GM18519 (cell line): ENCODE results near the gene PCNA.

Experiments
- ATAC-seq: cut with Tn5 transposase; IDR thresholded peaks from one replicate; pipeline ENCODE4 v1.9.1; 2021; ENCODE audit warnings: mild to moderate bottlenecking, moderate library complexity; ENCODE audit not compliant: unreplicated experiment, low FRiP score

Gene PCNA

DNA sequence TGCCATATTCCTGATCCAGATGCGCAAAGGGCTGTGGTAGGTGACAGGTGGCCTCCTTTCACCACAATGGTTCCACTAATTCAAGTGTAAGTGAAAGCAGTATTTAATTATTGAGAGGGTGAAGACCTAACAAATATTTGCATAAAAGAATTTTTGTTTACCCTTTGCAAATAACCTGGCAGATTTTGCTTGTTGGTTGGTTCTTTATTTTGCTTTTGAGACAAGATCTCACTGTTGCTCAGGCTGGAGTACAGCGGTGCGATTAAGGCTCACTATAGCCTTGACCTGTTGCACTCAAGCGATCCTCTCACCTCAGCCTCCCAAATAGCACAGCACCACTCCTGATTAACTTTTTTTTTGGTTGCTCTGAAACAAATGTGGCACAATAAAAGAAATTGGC, 49.2 kb downstream of the PCNA start:
- no peak for ATAC-seq

DNA sequence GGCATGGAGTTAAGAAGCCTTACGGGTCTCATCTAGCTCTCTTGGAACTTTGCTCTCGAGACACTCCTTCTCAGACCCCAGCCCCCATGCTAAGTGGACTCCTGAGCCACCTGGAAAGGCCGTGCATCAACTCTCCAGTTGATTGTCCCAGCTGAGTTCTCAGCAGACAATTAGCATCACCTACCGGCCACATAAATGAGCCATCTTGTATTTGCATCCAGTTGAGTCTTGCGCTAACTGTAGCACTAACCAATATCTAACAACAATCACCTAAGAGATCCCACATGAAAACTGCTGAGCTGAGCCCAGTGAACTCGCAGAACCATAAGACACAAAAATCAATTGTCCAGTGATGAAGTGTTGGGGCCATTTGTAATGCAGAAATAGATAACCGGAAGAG, 49.7 kb downstream of the PCNA start:
- ATAC-seq, result no peak

DNA sequence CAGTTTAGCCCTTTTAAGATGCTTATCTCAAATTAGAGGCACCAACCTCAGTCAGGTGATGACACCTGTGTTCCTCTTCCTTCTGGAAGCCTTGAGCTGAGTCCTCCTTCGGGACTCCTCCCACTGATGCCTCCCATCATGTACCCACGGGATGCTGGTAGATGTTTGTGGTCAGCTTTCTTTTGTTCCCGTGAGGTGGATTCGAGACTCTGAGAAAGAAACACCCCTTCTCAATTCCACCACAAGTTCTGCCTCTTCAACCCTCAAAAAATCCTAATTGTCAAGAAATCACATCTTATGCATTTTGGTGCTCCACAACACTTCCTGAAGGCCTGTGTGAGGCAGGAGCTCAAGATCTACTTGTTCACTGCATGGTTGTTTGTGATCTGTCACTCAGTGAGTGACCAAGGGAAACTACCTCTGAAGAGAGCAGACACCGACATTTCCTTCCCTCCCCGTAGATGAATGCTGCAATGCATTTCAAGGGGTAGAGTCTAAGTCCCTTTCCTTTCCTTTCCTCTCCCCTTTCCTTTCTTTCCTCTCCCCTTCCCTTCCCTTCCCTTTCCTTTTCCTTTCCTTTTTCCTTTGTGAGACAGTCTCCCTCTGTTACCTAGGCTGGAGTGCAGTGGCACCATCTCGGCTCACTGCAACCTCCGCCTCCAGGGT, 50.5 kb downstream of the PCNA start:
- ATAC-seq, result no peak

DNA sequence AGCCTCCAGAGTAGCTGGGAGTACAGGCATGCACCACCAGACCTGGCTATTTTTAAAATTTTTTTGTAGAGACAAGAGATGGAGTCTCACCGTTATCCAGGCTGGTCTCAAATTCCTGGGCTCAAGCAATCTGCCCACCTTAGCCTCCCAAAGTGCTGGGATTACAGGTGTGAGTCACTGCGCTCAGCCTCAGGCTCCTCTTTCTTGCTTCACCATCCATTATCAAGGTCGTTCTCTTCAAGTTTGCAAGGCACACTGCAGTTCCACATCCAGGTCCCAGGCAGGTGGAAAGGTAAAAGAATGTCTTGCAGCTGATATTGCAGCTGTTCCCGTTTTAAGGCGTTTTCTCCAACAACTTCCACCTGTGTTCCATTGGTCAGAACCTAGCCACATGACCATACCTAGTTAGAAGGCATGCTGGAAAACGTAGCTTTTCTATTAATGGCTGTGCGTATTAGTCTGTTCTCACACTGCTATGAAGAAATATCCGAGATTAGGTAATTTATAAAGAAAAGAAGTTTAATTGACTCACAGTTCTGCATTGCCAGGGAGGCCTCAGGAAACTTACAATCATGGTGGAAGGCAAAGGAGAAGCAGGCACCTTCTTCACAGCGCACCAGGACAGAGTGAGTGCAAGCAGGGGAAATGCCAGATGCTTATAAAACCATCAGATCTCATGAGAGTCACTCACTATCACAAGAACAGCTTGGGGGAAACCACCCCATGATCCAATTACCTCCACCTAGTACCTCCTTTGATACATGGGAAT, 51.7 kb downstream of the PCNA start:
- ATAC-seq, result no peak

DNA sequence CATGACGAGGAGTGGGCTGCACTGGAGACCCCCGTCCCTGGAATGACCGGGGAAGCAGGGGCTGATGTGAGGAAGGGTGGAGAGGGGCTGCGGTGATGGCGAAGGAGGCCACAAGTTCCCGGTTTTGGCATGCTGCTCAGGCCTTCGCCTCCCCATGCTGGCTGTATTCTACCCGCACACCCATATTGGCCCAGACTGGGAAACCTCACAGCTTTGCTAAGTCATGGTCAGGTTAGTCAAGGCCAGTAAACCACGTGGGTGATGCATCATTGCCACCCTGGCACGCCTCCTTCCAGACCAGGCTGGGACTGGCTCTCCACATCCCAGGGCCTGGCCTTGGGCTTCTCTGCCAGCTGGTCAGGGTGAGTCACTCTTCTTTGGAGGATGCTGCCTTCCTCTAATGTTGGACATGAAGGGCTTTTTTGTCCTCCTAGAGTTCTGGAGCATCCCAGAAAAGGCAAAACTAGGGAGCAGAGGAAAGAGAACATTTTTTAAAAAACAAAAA, 53.8 kb downstream of the PCNA start:
- no peak for ATAC-seq

DNA sequence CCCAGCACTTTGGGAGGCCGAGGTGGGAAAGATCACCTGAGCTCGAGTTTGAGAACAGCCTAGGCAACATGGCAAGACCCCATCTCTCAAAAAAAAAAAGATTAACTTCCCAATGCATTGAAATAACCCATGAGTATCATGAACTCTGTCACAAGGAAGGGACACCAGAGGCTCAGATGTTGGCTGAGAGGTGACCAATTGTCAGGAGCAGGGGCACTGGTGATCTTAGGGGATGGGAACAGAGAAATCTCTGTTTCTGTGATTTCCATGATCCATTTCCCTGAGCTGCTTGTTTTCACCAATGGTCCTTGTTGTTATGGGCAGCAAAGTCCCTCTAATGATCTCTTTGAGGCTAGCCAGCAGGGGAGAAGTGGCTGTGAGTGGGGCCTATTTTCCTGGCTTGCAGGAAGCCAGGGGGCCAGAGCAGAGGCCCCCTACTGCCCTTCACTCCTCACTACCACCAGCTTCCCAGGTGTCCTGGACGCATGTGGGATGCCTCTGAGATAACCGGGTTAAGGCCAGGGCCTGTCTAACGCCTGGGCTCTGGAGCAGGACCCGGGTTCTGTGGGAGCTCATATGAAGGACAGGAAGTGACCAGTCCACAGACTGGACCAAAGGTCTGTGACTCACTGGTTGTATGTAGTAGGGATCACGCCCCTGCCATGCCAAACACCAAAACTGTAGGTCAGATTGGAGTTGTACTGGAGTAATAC, 54.4 kb downstream of the PCNA start:
- no peak for ATAC-seq
